Astrocyte of the spinal cord (primary cell): ENCODE measurements around the gene SLC2A9.

ENCODE experiments used
- DNase-seq: peaks from one replicate; pipeline ENCODE4 v3.0.0; 2011; ENCODE audit warnings: low read depth, low spot score
- H3K4me3 ChIP-seq: 2 replicates; pipeline ENCODE4 v1.5.1; 2011; ENCODE audit warnings: low read depth, mild to moderate bottlenecking, low read length, moderate library complexity
- in situ Hi-C: cut with HindIII; loops from 2 replicates; pipeline ENCODE4 v1.10.0; 2017; ENCODE audit warnings: low sequenced_read_pairs
- TF ChIP-seq, protein P1 (sequence below): IDR thresholded peaks from 2 replicates; pipeline ENCODE4 v1.5.1; 2012; ENCODE audit warnings: low read depth, mild to moderate bottlenecking, low read length, inconsistent platforms

Gene SLC2A9

GRCh38 chr4:10061650-10062415 lies 40.5 kb upstream of the SLC2A9 start:
- TF ChIP-seq, protein P1, sequence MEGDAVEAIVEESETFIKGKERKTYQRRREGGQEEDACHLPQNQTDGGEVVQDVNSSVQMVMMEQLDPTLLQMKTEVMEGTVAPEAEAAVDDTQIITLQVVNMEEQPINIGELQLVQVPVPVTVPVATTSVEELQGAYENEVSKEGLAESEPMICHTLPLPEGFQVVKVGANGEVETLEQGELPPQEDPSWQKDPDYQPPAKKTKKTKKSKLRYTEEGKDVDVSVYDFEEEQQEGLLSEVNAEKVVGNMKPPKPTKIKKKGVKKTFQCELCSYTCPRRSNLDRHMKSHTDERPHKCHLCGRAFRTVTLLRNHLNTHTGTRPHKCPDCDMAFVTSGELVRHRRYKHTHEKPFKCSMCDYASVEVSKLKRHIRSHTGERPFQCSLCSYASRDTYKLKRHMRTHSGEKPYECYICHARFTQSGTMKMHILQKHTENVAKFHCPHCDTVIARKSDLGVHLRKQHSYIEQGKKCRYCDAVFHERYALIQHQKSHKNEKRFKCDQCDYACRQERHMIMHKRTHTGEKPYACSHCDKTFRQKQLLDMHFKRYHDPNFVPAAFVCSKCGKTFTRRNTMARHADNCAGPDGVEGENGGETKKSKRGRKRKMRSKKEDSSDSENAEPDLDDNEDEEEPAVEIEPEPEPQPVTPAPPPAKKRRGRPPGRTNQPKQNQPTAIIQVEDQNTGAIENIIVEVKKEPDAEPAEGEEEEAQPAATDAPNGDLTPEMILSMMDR: no peak
- in situ Hi-C loops: no loop called here
- no peak for DNase-seq
- H3K4me3 ChIP-seq: no peak overlapping the region

DNA sequence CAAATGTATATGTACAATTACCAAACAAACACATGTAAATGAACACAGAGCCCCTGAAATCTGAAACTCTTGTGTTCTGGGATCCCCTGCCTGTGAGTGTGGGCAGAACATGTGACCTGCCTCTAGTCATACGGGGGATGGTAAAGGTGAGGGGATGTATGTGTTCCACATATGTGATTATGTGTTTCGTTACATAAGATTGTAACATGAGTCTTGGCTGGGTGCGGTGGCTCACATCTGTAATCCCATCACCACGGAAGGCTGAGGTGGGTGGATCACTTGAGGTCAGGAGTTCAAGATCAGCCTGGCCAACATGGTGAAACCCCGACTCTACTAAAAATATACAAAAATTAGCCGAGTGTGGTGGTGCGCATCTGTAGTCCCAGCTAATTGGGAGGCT lies 37.1 kb upstream of the SLC2A9 start:
- DNase-seq: no peak
- in situ Hi-C loops: no loop called here
- H3K4me3 ChIP-seq: no peak overlapping the region
- TF ChIP-seq, protein P1: no peak

GRCh38 chr4:10057023-10057395 lies 35.7 kb upstream of the SLC2A9 start:
- TF ChIP-seq, protein P1: no peak
- no peak overlapping the region for H3K4me3 ChIP-seq
- in situ Hi-C loops: no loop called here

DNA sequence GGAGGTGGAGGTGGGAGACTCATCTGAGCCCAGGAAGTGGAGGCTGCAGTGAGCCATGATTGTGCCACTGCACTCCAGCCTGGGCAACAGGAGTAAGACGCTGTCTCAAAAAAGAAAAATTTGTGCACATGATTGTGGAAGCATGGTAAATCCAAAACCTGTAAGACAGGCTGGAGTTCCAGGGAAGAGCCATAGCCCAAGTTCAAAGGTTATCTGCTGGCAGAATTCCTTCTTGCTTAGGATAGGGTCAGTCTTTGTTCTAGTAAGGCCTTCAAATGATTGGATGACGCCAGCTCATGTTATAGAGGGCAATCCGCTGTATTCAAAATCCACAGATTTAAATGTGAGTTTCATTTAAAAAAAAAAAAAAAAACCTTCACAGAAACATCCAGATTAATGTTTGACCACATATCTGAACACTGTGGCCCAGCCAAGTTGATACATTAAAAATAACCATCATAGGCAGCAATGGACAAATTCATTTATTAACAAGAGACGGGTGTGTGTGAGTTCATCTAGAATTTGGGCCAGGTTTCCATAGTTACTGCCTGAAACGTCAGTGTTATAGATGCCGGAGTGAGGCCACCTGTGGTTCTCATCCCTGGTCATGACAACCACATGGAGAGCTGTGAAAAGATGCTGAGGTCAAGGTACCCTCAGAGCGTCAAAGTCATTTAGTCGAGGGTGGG lies 35.2 kb upstream of the SLC2A9 start:
- no peak for DNase-seq
- H3K4me3 ChIP-seq: no peak overlapping the region
- in situ Hi-C loops: no loop called here
- TF ChIP-seq, protein P1: no peak

More at GRCh38 chr4:10057023-10057395, 35.7 kb upstream of the SLC2A9 start:
- DNase-seq: no peak

GRCh38 chr4:10055871-10056270 lies 34.6 kb upstream of the SLC2A9 start:
- DNase-seq: no peak
- in situ Hi-C loops: no loop called here
- H3K4me3 ChIP-seq: no peak overlapping the region
- TF ChIP-seq, protein P1: no peak

- in situ Hi-C loops: no loop called here
- TF ChIP-seq, protein P1: no peak
- DNase-seq: no peak
Observed at GRCh38 chr4:10054571-10055041, 33.3 kb upstream of the SLC2A9 start.

More at GRCh38 chr4:10054571-10055041, 33.3 kb upstream of the SLC2A9 start:
- no peak overlapping the region for H3K4me3 ChIP-seq
